ENCODE measurements around the gene ROBO3.

- TF ChIP-seq CTCF (conservative IDR thresholded peaks at IDR 0.05; ENCODE audit: low read length) (no peak), EZH2phosphoT487 (IDR thresholded peaks at IDR 0.05; ENCODE audit: borderline replicate concordance) (no peak)
These were observed 11.8 kb downstream of the ROBO3 start for GRCh38 chr11:124876818-124877630.
